GM21360 (cell line): ENCODE measurements around the gene LDB2.

Source experiments
- ATAC-seq: cut with Tn5 transposase; IDR thresholded peaks from one replicate; pipeline ENCODE4 v1.9.1; 2021; ENCODE audit warnings: mild to moderate bottlenecking, moderate library complexity; ENCODE audit not compliant: unreplicated experiment

The LDB2 gene

DNA sequence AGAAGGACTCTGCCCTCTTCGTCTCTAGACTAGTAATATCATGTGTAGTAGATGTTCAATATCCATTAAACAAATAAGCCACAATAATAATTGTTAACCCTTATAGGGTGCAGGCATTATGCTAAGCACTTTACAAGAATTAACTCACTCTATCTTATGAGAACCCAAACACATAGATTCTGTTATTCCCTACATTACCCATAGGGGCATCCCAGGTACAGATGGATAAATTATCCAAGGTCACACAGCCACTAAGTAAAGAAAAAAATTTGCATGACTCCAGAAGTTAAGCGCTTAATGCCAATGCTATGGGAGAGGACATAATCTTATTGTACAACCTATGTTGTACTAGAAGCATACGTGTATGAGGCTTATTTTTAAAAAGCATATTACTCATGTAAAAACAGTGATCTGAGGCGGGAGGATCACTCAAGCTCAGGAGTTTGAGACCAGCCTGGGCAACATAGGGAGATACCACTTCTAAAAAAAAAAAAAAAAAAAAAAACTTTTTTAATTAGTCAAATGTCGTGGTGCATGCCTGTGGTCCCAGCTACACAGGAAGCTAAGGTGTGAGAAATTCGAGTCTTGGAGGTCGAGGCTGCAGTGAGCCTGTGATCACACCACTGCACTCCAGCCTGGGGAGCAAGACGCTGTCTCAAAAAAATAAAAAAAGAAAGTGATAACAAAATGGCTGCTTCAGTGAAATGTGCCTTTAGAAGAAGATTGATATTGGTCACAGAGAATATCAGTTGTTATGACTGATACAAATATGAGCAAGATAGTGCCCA lies 13.6 kb downstream of the LDB2 start:
- ATAC-seq = no peak

GRCh38 chr4:16883806-16884205 lies 14.6 kb downstream of the LDB2 start:
- no peak for ATAC-seq

DNA sequence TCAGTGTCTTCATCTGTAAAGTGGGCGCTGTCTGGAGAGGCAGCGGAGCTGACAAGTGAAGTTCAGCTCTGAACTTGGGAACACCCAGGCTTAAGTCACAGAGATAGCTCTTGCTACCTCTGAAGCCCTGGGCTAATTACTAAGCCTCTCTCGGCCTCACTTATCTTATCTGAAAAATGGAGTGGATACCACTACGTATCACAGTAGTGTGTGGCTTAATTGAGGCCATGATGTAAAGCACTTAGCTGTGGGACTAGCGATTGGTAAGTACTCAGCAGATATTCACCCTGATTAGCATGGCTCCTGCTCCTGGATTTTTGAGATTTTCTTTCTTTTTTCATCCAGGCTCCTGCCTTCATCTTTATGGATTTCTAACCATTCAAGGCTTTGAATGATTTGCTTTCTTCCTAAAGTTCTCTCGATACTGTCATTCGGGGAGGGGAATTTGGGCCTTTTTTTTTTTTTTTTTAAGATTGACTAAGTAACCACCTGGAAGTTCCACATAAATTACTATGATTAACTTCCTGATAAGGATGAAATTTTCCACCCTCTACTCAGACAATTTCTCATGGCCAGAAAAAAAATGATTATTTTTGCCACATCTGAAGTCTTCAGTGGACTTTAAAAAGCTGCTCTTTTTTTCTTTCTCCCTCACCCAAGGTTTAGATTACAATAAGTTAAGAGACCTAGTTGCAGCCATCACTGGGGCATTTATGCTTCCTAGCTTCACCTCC lies 17.1 kb downstream of the LDB2 start:
- no peak for ATAC-seq

- ATAC-seq = no peak
Measured at GRCh38 chr4:16875487-16875886, 23.0 kb downstream of the LDB2 start.

DNA sequence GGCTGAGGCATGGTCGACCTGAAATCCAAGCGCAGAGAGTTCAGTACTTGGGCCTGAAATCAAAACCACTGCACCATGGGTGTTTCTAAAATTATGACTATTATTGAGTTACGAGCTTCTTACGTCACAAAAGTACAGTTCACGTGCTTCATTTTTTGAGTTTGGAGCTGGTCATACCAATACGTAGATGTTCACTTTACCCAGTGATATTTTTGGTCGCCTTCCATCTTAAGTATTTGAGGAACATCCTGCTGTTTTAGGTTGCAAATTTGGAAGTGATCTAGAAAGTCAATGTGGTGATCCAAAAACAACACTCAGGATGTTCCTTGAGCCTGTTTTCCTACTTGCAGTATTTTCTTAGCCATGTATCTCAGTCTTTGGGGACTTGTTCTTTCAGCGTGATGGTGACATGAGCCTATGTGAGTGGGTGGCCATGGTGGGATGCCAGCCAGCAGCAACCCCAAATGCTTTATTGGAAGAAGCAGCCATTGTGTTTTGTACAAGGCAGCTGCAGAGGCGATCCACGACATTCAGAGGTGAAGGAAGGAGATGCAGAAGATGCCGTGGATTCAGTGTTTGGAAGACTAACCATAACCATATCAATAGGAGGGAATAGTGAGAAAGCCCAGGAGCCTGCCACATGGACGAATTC lies 28.7 kb downstream of the LDB2 start:
- ATAC-seq = no peak

DNA sequence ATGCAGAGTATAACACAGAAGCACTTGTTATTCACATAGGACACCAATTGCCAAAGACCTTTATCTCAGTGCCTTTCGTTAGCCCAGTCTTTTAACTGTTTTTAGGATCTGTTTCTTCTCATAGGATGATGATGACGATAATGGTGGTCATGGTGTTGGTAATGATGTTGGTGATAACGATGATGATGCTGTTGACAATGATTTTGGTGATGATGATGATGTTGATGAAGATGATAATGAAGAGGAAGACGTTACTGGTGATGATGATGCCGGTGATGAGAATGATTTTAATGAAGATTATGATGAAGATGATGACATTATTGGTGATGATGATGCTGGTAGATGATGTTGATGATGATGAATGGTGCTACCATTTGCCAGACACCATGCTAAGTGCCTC lies 29.8 kb downstream of the LDB2 start:
- ATAC-seq = no peak

DNA sequence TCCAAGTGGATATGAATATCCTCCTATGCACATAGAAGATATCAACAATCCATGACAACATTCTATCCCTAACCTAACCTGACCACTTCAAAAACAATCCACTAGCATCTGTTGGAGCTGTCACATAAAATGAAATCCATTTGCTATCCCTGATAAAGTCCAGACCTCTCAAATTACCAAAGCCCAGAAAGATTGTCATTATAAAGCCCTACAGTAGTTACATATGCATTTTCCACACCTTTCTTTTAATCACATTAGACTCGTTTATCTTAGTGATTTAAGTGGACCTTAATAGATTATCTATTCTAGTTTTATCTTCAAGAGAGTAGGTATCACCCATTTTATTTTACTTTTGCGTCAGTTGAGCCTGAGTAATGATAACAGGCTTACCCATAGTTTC lies 30.6 kb downstream of the LDB2 start:
- no peak for ATAC-seq

GRCh38 chr4:16866974-16867373 lies 31.5 kb downstream of the LDB2 start:
- no peak for ATAC-seq

- ATAC-seq = no peak
Measured at GRCh38 chr4:16865897-16866283, 32.6 kb downstream of the LDB2 start.

GRCh38 chr4:16865209-16865896 lies 33.1 kb downstream of the LDB2 start:
- no peak for ATAC-seq

DNA sequence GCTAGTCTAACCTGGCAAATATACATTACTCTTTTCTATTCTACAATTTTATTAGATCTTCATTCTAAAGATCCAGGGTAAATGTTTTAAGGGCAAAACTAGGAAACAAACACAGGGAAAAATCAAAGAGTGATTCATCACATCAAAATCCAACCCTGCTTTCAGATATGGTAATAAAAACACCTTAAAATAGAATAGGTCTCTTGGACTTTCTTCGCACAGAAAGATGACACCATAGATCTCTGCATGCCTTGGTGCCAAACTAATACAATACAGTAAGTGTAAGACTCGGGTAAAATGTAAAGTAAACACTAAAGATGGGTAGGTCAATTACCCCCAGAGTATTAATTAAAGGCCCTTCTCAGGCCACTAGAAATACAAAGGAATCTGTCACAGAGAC lies 34.2 kb downstream of the LDB2 start:
- no peak for ATAC-seq

- ATAC-seq = no peak
Measured at GRCh38 chr4:16862697-16863096, 35.7 kb downstream of the LDB2 start.

- ATAC-seq = no peak
Measured at GRCh38 chr4:16860516-16860915, 37.9 kb downstream of the LDB2 start.

GRCh38 chr4:16859031-16859430 lies 39.4 kb downstream of the LDB2 start:
- ATAC-seq = no peak

DNA sequence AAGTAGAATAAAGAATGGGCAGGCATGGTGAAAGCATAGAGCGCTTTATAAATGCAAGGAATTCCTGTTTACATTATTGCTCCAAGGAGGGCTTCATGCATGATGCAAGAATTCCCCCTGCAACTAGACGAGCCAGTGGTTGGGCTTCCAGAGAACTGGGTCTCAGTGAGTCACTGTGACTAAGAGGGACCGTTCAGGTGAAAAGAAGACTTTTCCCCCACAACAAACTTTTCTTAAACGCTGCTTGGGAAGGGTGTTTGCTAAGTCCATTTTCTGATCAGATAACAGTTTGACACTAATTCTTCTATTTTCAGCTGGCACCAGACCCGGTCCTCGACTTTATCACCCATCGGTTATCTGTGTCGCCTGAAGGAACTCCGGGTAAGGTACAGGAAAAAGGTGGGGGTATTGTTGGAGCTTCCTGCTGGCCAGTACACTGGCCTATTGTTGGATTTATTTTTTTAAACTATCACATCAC lies 40.1 kb downstream of the LDB2 start:
- no peak for ATAC-seq

DNA sequence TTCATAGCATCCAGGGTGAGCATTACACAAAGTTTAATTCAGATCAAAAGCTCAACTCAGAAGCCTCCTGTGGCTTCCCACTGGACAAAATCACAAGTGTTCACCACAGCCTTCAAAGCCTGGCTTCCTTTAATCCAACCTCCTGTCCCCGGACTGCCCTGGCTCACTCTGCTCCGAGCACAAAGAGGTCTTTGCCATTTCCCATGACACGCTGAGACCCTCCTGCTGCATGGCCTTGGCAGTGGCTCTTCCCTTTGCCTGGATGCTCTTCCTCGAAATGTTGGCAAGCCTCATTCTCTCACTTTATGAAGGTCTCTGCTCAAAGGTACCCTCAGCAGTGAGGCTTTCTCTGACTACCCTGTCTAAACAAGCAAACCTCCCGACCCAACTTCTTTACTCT lies 41.0 kb downstream of the LDB2 start:
- ATAC-seq = no peak

GRCh38 chr4:16853640-16854039 lies 44.8 kb downstream of the LDB2 start:
- no peak for ATAC-seq

GRCh38 chr4:16852644-16853043 lies 45.8 kb downstream of the LDB2 start:
- ATAC-seq = no peak

DNA sequence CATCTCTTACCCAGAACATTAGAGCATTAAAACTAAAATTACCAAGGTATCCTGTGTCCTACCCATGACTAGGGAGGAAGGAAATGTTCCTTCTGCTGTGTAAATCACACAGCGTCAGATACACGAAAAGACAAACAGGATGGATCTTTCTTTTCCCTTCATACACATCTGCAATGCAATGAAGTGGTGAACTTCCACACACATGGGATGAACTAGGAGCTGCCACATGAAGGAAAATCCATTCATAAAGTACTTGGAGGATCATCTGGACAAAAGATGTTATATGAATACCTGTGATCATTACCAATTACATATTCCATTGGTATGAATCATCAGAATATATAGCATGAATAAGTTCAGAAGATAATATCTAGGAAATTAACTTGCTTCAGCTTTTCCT lies 46.2 kb downstream of the LDB2 start:
- no peak for ATAC-seq

DNA sequence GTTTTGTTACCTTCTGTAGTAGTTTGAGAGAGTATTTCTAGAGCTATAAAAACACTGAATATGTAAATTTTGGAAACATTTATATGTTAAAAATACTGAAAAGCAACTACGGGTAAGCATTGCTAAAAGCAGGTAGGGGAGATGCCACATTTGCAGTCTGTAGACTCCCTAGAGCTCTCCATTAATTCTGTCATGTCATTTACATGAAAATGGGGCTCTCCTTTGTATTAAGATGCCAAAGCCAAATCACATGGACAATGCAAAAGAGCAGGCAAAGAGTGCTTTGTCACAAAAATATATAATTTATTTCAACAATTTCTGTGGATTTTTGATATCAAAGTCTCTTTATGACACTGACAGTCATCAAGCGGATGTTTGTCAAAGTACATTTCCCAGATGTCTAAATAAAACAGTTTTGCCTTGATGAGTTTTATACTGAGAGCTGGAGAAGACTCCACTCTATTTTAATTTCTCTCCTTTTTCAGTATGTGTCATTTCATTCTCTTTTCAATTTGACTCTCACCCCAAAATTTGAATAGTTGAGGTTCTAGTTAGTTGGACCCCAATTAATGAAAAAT lies 51.8 kb downstream of the LDB2 start:
- no peak for ATAC-seq
